ENCODE data around the gene UQCC5.
A peak's percentile ranks its signal among the peaks of the same experiment; 100 is the strongest.

The UQCC5 gene

GRCh38 chr3:52536369-52537164 lies at the start of gene UQCC5:
Gene UQCC5, plus strand, starts transcription at chr3:52536605. Its CDS starts 151 bp downstream, at chr3:52536756.
- peak; percentile 99 for DNase-seq

- no peak for DNase-seq
Measured at GRCh38 chr3:52487050-52487787, 49.2 kb upstream of the UQCC5 start.

GRCh38 chr3:52487788-52488691 lies 48.4 kb upstream of the UQCC5 start:
- no peak for DNase-seq

- no peak for DNase-seq
Measured at GRCh38 chr3:52488746-52489145, 47.7 kb upstream of the UQCC5 start.

GRCh38 chr3:52489453-52489852 lies 47.0 kb upstream of the UQCC5 start:
- DNase-seq, result no peak

- DNase-seq, result no peak
Measured at GRCh38 chr3:52490035-52490938, 46.1 kb upstream of the UQCC5 start.

GRCh38 chr3:52490939-52491526 lies 45.4 kb upstream of the UQCC5 start:
- no peak for DNase-seq

- DNase-seq, result no peak
Measured at GRCh38 chr3:52492059-52492458, 44.3 kb upstream of the UQCC5 start.

- DNase-seq, result no peak
Measured at GRCh38 chr3:52493232-52494017, 43.0 kb upstream of the UQCC5 start.

- DNase-seq, result no peak
Measured at GRCh38 chr3:52494445-52494844, 42.0 kb upstream of the UQCC5 start.

GRCh38 chr3:52494886-52495495 lies 41.4 kb upstream of the UQCC5 start, which contains the start of gene STAB1:
Gene STAB1, plus strand, starts transcription at chr3:52495338. Its CDS starts 76 bp downstream, at chr3:52495414.
- DNase-seq, result peak; percentile 64

- no peak for DNase-seq
Measured at GRCh38 chr3:52495777-52496602, 40.4 kb upstream of the UQCC5 start.

GRCh38 chr3:52498137-52499054 lies 38.0 kb upstream of the UQCC5 start:
- peak; percentile 70 for DNase-seq

- DNase-seq, result no peak
Measured at GRCh38 chr3:52501046-52501445, 35.4 kb upstream of the UQCC5 start.

GRCh38 chr3:52502001-52502400 lies 34.4 kb upstream of the UQCC5 start:
- no peak for DNase-seq

- DNase-seq, result no peak
Measured at GRCh38 chr3:52502808-52503350, 33.5 kb upstream of the UQCC5 start.

- no peak for DNase-seq
Measured at GRCh38 chr3:52503788-52504424, 32.5 kb upstream of the UQCC5 start.

Measured in femur (tissue), 1 donor.